Stimulated activated CD4-positive, alpha-beta T cell treated with anti-CD3 and anti-CD28 coated beads, Interleukin-2, amount 100 ng/mL, for 48 hours (primary cell): Measurements from ENCODE around the gene SPDYE5.

ENCODE experiments used
- DNase-seq, 2 donors: peaks; one replicate each; pipeline ENCODE4 v3.0.0-alpha.2; 2020

The SPDYE5 gene

GRCh38 chr7:75537731-75538130 is 45.6 kb downstream of the SPDYE5 start:
- no peak for DNase-seq

DNA sequence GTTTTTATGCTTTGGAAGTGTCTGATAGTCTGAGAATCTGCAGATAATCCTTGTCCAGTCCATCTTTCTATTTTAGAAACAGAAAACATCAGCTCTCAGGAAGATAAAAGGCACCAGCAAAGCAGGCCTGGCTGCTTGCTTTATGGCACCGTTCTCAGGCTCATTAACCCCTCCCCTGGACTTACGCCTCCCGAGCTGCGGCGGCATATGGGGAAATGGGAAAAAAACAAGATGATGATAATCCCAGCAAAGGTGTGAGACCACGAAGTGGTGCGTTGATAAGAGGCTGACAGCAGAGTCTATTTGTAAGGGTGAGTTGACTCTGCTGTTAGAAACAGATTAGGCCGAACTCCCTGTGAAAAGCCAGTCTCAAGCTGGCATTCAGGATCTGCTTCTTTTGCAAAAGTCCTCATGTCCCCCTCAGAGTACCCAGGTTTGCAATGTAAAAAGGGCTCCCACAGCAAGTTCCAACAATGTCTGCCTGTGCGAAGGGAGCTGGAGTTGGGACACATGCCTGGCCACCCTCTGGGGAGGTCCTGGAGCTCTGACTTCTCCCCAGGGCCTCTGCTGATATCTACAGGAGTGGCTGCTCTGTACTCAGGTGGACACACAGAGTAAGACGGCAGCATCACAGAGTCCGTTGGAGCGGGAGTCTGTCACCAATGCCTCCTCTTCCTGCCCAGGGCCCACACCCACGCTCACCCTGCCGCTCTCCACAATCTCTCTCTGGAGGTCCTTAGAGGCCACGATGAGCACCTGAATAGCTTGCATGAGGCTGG is 54.3 kb downstream of the SPDYE5 start:
- no peak for DNase-seq
